ENCODE measurements around the gene INTS2.
"Not testable (repeated sequence)": the region's sequence is repeated elsewhere in the genome, so short reads cannot be mapped to it uniquely, and the experiment has no call there.

The INTS2 gene

GRCh38 chr17:61848247-61848646 is 79.5 kb downstream of the INTS2 start:
- DNase-seq = no peak

- no peak for DNase-seq
Observed at GRCh38 chr17:61847659-61848058, 80.1 kb downstream of the INTS2 start.

GRCh38 chr17:61846761-61847375 is 80.9 kb downstream of the INTS2 start:
- no peak for DNase-seq

GRCh38 chr17:61846088-61846487 is 81.7 kb downstream of the INTS2 start:
- no peak for DNase-seq

- no peak for DNase-seq
Observed at GRCh38 chr17:61843435-61843834, 84.3 kb downstream of the INTS2 start.

GRCh38 chr17:61842899-61843298 is 84.9 kb downstream of the INTS2 start:
- no peak for DNase-seq

GRCh38 chr17:61839300-61839786 is 88.4 kb downstream of the INTS2 start:
- no peak for DNase-seq

- DNase-seq = peak; percentile 54 to 56
Observed at GRCh38 chr17:61837175-61838051, 90.4 kb downstream of the INTS2 start.

- no peak for DNase-seq
Observed at GRCh38 chr17:61836266-61837174, 91.3 kb downstream of the INTS2 start.

GRCh38 chr17:61835606-61836005 is 92.2 kb downstream of the INTS2 start:
- DNase-seq = no peak

GRCh38 chr17:61834610-61835009 is 93.2 kb downstream of the INTS2 start:
- DNase-seq = no peak

GRCh38 chr17:61833536-61834193 is 94.1 kb downstream of the INTS2 start:
- no peak for DNase-seq

- no peak for DNase-seq
Observed at GRCh38 chr17:61832463-61832862, 95.3 kb downstream of the INTS2 start.

GRCh38 chr17:61831099-61831498 is 96.7 kb downstream of the INTS2 start:
- no peak for DNase-seq

- no peak for DNase-seq
Observed at GRCh38 chr17:61828694-61829093, 99.1 kb downstream of the INTS2 start.

- no peak for DNase-seq
Observed at GRCh38 chr17:61827649-61828395, 100.0 kb downstream of the INTS2 start.

GRCh38 chr17:61826866-61827265 is 100.9 kb downstream of the INTS2 start:
- DNase-seq = not testable (repeated sequence)

- DNase-seq = not testable (repeated sequence)
Observed at GRCh38 chr17:61826198-61826597, 101.6 kb downstream of the INTS2 start.

GRCh38 chr17:61825448-61826137 is 102.2 kb downstream of the INTS2 start:
- DNase-seq = no peak

- DNase-seq = no peak
Observed at GRCh38 chr17:61822326-61823285, 105.2 kb downstream of the INTS2 start.

All from CD4-positive, alpha-beta T cell treated with Interleukin-1 beta for 1 hour (primary cell).